LHCN-M2 (cell line): Measurements from ENCODE around the gene NUP58. TPM values are rescaled to one million over a fixed set of nuclear protein-coding genes. Genes with fewer than 3 reads are reported as not detected.
A peak's percentile ranks its signal among the peaks of the same experiment; 100 is the strongest.
"Not testable (repeated sequence)": the region's sequence is repeated elsewhere in the genome, so short reads cannot be mapped to it uniquely, and the experiment has no call there.

ENCODE experiments used
- DNase-seq: peaks from one replicate; pipeline ENCODE4 v3.0.0-alpha.2; 2012; ENCODE audit warnings: low read depth
- total RNA-seq: library from RNA; depleted of rRNA; stranded (reverse); fragments of >200 nt; gene quantifications from 2 replicates; pipeline ENCODE4 v1.2.3, GENCODE V29; 2014

NUP58 gene
- total RNA-seq, 1 experiment from 2014 or later: 90.0 TPM

DNA sequence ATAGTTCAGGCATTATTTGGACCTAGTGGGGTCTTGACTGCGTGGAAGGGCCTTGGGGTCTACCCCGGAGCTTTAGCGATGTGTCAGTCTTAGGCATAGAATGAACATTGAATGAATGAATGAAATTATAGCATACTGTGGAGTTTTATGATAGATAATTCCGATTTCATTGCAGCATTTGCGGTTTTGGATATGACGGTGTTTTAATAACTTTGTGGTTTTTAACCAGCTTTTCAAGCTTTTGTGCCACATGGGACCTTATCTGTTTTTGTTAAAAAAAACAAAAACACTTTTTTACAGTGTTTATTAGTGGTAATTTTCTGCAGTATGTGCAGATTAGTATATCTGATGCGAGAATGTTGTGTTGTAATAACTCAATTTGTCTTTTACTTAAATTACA, 696 bp downstream of the NUP58 start:
- no peak for DNase-seq

GRCh38 chr13:25306671-25307464, 5.4 kb downstream of the NUP58 start:
- DNase-seq: no peak

- no peak for DNase-seq
These were observed 9.5 kb downstream of the NUP58 start for GRCh38 chr13:25310891-25311290.

GRCh38 chr13:25318946-25319345, 17.5 kb downstream of the NUP58 start:
- peak; percentile 61 for DNase-seq

DNA sequence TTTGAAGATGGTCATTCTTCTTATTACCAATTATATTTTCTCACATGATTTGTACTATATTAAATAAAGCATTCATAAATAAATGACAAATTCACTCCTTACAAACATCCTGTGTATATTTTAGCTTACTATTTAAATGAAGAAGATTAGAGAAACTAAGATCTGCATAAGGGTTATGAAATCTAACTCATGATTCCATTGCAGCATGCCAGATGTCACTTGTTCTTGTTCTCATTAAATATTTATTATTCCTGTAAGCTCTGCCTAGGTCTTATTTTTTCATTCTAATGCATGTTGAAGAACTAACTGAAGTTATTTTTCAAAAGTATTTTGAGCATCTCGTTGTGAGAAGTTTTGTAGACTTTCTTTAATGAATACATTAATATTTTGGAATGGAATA, 18.3 kb downstream of the NUP58 start:
- DNase-seq: no peak

DNA sequence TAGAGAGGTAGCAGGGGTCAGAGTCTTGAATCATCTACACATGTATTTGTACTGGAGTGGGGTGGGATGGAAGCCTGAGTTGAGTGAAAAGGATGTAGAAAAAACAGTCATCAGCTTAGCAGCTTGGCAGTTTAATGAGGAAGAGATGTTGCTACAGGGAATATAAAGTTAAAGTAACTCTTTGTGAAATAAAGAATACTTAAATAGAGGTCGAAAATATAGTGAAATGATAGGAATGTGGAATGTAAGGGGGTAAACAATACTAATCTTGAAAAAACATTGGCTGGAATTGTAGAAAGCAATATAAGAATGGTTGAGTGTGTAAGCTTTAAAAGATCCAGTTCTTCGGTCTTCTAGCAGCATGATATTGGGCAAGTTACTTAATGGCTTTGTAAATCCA, 22.7 kb downstream of the NUP58 start:
- no peak for DNase-seq

DNA sequence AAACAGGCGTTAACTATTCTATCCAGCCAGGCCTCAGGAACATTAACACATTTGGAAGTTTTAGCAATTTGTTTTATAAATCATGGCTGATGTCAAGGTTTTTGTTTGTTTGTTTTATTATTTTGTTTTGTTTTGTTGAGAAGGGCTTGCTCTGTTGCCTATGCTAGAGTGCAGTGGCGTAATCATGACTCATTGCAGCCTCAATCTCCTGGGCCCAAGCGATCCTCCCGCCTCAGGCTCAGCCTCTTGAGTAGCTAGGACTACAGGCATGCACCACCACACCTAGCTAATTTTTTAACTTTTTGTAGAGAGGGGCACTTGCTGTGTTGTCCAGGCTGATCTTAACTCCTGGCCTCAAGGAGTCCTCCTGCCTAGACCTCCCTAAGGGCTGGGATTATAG, 28.3 kb downstream of the NUP58 start:
- peak; percentile 58 for DNase-seq

DNA sequence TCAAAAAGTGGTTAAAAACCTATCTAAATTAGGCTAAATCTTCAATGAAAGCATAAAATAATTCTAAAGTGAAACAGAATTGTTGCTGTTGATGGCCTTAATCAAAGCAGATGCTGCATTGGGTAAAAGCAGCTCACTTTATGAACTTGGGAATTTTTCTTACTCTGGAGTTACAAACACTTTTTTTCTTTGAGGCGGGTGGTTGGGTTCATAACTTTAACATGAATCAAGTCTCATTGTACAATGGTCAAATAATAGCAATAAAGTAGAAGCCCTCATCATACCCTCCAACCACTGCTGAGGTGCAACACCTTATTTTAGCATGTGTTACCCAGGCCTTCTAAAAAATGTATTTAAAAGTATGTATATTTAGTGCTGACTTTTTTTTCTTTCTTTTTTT, 29.1 kb downstream of the NUP58 start:
- peak; percentile 41 for DNase-seq

DNA sequence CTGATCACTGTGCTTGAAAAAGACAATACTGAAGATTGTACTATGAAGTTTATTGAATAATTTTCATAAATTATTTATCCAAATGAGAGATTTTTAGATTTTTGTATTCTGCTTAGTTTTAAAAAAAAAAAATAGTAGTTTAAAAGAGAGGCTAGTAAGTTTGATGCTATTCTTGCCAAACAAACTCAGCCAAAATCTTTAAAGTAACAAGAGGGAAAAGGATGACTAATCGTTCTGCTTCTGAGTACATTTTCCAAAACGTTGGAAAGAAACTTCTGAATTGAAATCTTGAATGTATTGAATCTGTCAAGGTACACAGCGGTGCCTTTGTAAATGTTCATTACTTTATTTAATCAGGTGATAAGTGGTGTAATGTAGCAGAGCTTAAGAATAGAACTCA, 34.4 kb downstream of the NUP58 start:
- no peak for DNase-seq

GRCh38 chr13:25345576-25345975, 44.2 kb downstream of the NUP58 start:
- DNase-seq: no peak

GRCh38 chr13:25347151-25347550, 45.7 kb downstream of the NUP58 start:
- no peak for DNase-seq

- no peak for DNase-seq
These were observed 50.0 kb downstream of the NUP58 start for GRCh38 chr13:25351404-25351803.

GRCh38 chr13:25352230-25352629, 50.8 kb downstream of the NUP58 start:
- no peak for DNase-seq

DNA sequence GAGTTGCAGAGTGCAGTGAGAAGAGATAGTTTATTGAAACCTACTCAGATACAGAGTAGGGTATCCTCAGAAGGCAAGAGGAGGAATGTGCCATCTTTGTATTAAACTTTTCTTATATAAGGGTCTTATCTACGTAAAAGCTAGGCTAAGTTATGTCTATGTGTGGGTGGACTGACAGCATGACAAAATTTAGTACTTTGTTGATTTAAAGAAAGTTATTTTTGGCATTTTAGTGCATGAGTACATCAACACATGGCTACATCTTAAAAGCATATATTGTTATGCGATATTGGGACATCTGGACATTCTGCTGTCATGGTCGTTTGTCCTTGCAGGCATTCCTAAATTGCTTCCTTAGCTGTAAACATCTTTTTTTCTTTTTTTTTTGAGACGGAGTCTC, 51.4 kb downstream of the NUP58 start:
- no peak for DNase-seq

DNA sequence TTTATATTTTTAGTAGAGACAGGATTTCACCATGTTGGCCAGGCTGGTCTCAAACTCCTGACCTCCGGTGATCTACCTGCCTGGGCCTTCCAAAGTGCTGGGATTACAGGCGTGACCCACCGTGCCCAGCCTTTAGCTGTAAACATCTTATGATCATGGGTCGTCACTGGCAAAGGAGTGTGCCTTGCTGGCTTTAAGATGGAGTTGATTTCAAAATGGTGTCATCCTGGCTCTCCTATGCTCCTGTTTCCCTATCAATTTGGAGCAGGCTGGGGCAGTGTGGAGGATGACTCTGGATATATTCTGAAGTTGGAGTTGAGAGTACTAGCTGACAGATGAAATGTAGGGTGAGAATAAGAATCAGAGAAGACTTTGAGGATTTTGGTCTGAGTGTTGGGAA, 51.9 kb downstream of the NUP58 start:
- DNase-seq: no peak

DNA sequence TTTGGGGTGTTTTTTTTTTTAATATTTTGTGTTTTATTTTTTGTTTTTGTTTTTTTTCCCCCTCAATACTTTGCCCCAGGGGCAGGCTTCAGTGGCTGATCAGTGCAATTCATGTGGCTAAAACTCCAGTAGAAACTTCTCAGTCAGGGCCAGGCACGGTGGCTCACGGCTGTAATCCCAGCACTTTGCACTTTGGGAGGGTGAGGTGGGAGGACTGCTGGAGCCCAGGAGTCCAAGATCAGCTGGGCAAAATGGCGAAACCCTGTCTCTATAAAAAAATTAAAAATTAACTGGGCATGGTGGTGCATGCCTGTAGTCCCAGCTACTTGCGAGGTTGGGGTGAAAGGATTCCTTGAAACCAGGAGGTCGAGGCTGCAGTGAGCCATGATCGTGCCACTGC, 53.0 kb downstream of the NUP58 start:
- no peak for DNase-seq

DNA sequence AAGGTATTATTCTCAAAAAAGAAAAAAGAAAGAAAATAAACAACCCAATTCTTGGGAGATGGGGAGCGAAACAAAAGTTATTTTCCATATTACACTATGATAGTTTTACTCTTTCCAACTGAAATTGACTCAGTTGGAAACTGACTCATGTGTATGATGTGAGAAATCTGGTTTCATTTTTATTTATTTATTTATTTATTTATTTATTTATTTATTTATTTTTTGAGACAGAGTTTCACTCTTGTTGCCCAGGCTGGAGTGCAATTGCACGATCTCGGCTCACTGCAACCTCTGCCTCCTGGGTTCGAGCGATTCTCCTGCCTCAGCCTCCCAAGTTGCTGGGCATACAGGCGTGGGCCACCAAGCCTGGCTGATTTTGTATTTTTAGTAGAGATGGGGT, 59.0 kb downstream of the NUP58 start:
- not testable (repeated sequence) for DNase-seq

DNA sequence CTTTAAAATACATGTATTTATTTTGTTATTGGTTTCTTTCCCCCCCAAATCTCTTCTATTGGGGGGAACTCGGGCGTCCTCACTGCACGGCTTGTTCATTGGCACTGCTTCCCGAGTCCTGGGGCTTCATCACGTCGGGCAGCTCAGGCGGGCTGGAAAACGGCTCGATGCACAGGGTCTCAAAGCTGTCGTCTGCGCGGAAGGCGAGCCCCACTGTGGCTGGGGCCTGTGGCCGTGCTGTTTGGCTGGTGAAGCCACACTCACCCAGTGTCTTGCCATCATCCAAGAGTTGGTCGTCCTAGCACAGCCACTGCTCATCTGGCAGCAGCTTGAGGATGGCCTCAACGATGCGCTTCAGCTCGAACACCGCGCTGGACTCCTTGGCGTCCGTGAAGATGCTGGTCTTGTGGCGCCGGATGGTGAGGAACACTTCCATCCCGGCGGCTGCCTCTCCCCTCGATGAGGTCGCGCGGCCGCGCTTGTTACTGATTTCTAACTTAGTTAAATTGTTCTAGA, 64.4 kb downstream of the NUP58 start:
- no peak for DNase-seq

GRCh38 chr13:25371158-25371874, 69.9 kb downstream of the NUP58 start:
- DNase-seq: no peak

DNA sequence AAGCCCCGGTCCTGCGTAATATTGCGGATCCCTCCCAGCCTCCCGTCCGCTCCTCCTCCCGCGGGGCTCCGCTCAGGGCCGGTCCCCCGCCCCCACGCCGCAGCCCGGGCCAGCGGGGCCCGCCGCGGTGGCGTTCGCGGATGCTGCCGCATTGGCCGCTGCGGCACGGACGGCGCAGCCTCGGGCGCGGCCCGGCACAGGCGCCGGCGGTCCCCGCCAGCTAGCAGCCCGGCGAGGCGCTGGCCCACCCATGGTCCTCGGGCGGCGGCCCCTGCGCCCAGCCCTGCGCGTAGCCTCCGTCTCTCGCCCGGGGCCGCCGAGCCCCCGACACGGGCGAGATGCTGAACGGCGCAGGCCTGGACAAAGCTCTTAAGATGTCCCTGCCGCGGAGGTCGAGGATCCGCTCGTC, 70.5 kb downstream of the NUP58 start, which contains the start of gene ATP8A2:
ATP8A2 (plus strand) TSS at position 100 of the 409 bp plus-strand sequence; CDS start at position 339, 239 bp downstream.
- DNase-seq: no peak

DNA sequence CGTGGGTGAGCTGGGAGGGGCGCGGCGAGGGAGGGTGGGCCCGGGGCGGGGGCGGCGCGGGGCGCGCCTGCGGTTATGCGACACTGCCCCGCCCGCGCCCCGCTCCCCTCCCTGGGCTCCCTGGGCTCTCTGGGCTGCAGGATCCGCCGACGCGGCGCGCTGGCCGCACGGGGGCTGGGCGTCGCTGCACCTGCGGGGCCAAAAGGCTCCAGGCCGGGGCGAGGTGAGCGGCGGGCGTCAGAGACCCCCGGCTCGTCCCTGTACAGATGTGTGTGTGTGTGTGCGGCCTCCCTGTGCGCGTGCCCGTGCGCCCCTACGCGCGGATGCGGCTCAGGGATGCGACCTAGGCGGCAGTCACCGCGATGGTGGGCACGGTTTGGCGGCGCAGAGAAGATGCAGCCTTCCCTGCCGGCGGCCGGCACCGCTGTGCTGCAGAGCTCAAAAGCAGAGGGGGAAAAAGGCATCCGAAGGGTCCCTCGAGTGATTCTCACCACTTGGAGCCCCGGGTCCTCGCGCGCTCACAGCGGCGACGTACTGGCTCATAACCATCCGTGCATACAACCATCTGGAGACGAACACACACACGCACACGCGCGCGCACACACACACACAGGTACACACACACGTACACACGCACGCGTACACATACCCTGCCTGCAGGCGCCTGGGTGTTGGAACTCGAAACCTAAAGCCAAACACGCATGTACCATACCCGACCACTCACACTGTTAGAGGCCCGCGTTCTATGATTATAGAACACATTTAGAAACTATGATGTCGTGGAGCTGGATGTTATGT, 71.1 kb downstream of the NUP58 start:
- DNase-seq: no peak
